ENCODE measurements around the gene ADAMTSL1. TPM values are rescaled to one million over a fixed set of nuclear protein-coding genes. Genes with fewer than 3 reads are reported as not detected.

Gene ADAMTSL1
- total RNA-seq, 1 experiment from 2014 or later: not detected

DNA sequence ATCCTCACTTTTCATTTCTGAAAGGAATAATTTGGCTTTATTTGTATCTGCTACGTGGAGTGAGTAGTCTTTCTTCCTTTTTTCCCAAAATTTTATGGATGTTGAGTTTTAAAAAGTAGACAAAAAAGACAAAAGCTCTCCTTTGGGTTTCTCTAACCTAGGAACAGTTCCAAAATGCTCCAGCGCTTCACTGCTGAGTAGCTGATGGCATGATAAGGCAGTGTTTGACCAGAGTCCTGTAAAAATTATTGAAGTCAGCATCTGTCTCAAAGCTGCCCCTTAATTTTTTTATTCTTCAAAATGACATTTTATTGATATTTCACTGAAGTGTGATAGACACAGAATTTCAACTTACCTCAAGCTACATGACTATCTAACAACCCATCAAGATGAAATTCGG is 219.0 kb downstream of the ADAMTSL1 start:
- no peak overlapping the region for H3K27ac ChIP-seq (ENCODE audit: low read length)
- in situ Hi-C loops (cut with HindIII; ENCODE audit: low pct_unique_long_range_greater_than_20kb, low sequenced_read_pairs): no loop called here
- BruUV-seq (replicated peaks): no TSS peak
- intact Hi-C loops (cut with micrococcal nuclease; ENCODE audit: unreplicated experiment): no loop called here
- TF ChIP-seq, protein P1, sequence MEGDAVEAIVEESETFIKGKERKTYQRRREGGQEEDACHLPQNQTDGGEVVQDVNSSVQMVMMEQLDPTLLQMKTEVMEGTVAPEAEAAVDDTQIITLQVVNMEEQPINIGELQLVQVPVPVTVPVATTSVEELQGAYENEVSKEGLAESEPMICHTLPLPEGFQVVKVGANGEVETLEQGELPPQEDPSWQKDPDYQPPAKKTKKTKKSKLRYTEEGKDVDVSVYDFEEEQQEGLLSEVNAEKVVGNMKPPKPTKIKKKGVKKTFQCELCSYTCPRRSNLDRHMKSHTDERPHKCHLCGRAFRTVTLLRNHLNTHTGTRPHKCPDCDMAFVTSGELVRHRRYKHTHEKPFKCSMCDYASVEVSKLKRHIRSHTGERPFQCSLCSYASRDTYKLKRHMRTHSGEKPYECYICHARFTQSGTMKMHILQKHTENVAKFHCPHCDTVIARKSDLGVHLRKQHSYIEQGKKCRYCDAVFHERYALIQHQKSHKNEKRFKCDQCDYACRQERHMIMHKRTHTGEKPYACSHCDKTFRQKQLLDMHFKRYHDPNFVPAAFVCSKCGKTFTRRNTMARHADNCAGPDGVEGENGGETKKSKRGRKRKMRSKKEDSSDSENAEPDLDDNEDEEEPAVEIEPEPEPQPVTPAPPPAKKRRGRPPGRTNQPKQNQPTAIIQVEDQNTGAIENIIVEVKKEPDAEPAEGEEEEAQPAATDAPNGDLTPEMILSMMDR (IDR thresholded peaks at IDR 0.05): no peak
- H3K9me3 ChIP-seq (ENCODE audit: control insufficient read depth, insufficient read depth, low read depth, low read length): no peaks in the 10 kb centered on the region
- no peaks in the 10 kb centered on the region for H3K36me3 ChIP-seq (ENCODE audit: control insufficient read depth, insufficient read depth, low read length)
- H3K4me1 ChIP-seq (ENCODE audit: control insufficient read depth, insufficient read depth, low read length): no peaks in the 10 kb centered on the region
- no peaks in the 10 kb centered on the region for H3K27me3 ChIP-seq (ENCODE audit: control insufficient read depth, insufficient read depth, low read length)
- CTCF ChIA-PET: no interaction called here
- POLR2A ChIA-PET: no interaction called here
- DNase-seq (ENCODE audit: low read depth, low spot score): no peak
- H3K4me3 ChIP-seq (ENCODE audit: low read depth in 2 of 2, low read length in 2 of 2): no peak overlapping the region
- no peak for ATAC-seq

DNA sequence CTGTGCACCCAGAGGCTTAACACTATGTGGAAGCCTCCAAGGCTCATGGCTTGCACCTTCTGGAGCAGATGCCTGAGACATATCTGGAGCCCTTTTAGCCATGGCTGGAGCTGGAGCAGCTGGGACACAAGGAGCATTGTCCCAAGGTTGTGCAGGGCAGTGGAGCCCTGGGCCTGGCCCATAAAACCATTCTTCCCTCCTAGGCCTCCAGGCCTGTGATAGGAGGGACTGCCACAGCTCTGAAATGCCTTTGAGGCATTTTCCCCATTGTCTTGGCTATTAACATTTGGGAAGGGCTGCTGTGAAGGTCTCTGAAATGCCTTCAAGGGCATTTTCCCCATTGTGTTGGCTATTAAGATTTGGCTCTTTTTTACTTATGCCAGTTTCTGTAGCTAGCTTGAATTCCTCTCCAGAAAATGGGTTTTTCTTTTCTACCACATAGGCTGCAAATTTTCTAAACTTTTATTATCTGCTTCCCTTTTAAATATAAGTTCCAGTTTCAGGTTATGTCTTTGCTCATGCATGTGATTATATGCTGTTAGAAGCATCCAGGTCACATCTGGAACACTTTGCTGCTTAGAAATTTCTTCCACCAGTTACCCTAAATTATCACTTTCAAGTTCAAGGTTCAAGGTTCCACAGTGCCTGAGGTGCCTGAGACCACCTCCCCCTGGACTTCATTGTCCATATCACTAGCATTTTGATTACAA is 221.2 kb downstream of the ADAMTSL1 start:
- H3K27me3 ChIP-seq (ENCODE audit: control insufficient read depth, insufficient read depth, low read length): no peaks in the 10 kb centered on the region
- no peaks in the 10 kb centered on the region for H3K4me1 ChIP-seq (ENCODE audit: control insufficient read depth, insufficient read depth, low read length)
- H3K9me3 ChIP-seq (ENCODE audit: control insufficient read depth, insufficient read depth, low read depth, low read length): no peaks in the 10 kb centered on the region
- intact Hi-C loops (cut with micrococcal nuclease; ENCODE audit: unreplicated experiment) (no loop called here), in situ Hi-C loops (cut with HindIII; ENCODE audit: low pct_unique_long_range_greater_than_20kb, low sequenced_read_pairs) (no loop called here)
- DNase-seq (ENCODE audit: low read depth, low spot score) (no peak), ATAC-seq (no peak)
- ChIA-PET POLR2A (no interaction called here), CTCF (no interaction called here)
- no peaks in the 10 kb centered on the region for H3K36me3 ChIP-seq (ENCODE audit: control insufficient read depth, insufficient read depth, low read length)
- TF ChIP-seq, protein P1 (IDR thresholded peaks at IDR 0.05): no peak
- TF ChIP-seq SIN3A (IDR thresholded peaks at IDR 0.05; ENCODE audit: borderline replicate concordance, insufficient read depth, low read depth, low read length): no peak
- TF ChIP-seq, protein P2, sequence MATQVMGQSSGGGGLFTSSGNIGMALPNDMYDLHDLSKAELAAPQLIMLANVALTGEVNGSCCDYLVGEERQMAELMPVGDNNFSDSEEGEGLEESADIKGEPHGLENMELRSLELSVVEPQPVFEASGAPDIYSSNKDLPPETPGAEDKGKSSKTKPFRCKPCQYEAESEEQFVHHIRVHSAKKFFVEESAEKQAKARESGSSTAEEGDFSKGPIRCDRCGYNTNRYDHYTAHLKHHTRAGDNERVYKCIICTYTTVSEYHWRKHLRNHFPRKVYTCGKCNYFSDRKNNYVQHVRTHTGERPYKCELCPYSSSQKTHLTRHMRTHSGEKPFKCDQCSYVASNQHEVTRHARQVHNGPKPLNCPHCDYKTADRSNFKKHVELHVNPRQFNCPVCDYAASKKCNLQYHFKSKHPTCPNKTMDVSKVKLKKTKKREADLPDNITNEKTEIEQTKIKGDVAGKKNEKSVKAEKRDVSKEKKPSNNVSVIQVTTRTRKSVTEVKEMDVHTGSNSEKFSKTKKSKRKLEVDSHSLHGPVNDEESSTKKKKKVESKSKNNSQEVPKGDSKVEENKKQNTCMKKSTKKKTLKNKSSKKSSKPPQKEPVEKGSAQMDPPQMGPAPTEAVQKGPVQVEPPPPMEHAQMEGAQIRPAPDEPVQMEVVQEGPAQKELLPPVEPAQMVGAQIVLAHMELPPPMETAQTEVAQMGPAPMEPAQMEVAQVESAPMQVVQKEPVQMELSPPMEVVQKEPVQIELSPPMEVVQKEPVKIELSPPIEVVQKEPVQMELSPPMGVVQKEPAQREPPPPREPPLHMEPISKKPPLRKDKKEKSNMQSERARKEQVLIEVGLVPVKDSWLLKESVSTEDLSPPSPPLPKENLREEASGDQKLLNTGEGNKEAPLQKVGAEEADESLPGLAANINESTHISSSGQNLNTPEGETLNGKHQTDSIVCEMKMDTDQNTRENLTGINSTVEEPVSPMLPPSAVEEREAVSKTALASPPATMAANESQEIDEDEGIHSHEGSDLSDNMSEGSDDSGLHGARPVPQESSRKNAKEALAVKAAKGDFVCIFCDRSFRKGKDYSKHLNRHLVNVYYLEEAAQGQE (IDR thresholded peaks at IDR 0.05; ENCODE audit: insufficient read depth in 1 of 2, low read depth in 2 of 2, low read length in 1 of 2): no peak
- TF ChIP-seq TCF7L2 (IDR thresholded peaks at IDR 0.05; ENCODE audit: low read depth, low read length): no peak
- no peak for TF ChIP-seq POLR2AphosphoS5 (IDR thresholded peaks at IDR 0.05; ENCODE audit: low read depth, low read length)
- BruUV-seq (replicated peaks): no TSS peak
- no peak overlapping the region for H3K4me3 ChIP-seq (ENCODE audit: low read depth in 2 of 2, low read length in 2 of 2)
- no peak overlapping the region for H3K27ac ChIP-seq (ENCODE audit: low read length)

Data from Panc1 (cell line).